ENCODE measurements around the gene IQCK. TPM values are rescaled to one million over a fixed set of nuclear protein-coding genes. Genes with fewer than 3 reads are reported as not detected.

The IQCK gene
- total RNA-seq, 3 donors from 2014 or later, result 25.9 to 63.8 (median 34.7) TPM

DNA sequence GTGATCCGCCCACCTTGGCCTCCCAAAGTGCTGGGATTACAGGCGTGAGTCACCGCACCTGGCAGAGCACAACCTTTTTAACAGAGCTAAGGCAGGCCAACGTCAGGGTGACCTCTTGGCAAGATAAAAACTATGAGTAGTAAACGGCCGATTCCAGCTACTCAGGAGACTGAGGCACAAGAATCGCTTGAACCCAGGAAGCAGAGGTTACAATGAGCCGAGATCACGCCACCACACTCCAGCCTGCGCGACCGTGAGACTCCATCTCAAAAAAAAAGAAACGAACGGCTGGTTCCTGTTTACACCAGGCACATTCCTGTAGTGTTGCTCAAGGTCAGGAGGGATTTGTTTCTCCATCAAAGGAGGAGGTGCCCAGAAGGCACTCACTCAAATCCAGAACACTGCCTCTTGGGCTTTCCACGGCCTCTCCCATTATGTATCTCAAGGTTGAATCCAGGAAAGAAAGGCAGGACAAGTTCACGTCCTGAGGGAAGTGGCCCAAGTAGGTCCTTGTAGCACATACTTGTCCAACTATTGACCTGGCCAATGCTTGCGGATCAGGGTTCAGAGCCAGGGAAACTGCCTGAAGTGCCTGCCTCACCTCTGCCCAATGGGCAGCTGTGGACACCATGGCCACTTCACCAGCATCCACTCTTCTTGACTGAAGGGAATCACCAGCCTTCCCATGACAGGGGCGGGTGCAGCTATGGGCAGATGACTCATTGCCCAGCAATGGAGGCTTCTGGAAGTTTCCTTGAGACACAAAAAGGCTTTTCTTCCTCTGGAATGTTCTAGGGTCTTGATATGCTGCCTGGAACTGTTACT is 13.5 kb upstream of the IQCK start:
- TF ChIP-seq CTCF (IDR thresholded peaks at IDR 0.05), result no peak
- TF ChIP-seq POLR2AphosphoS5 (IDR thresholded peaks at IDR 0.05), result peak in 1 of 3 donors; percentile 40
- intact Hi-C loops (cut with DNase I; ENCODE audit: low total_unique reads), result no loop called here
- no peaks in the 10 kb centered on the region for H3K27me3 ChIP-seq
- no peak overlapping the region for H3K4me3 ChIP-seq
- H3K4me1 ChIP-seq, result no peaks in the 10 kb centered on the region
- no peak for DNase-seq (ENCODE audit: low spot score in 2 of 2)
- no peaks in the 10 kb centered on the region for H3K9me3 ChIP-seq
- H3K27ac ChIP-seq, result peak overlapping the region; percentile 26 to 84
- H3K36me3 ChIP-seq, result no peaks in the 10 kb centered on the region

- H3K9me3 ChIP-seq, result no peaks in the 10 kb centered on the region
- no peak overlapping the region for H3K4me3 ChIP-seq
- no peak for TF ChIP-seq POLR2A (IDR thresholded peaks at IDR 0.05)
- TF ChIP-seq POLR2AphosphoS5 (IDR thresholded peaks at IDR 0.05), result no peak
- TF ChIP-seq CTCF (IDR thresholded peaks at IDR 0.05), result no peak
- peak overlapping the region; percentile 21 to 84 for H3K27ac ChIP-seq
- intact Hi-C loops (cut with DNase I; ENCODE audit: low total_unique reads), result no loop called here
- H3K4me1 ChIP-seq, result no peaks in the 10 kb centered on the region
- H3K36me3 ChIP-seq, result no peaks in the 10 kb centered on the region
- H3K27me3 ChIP-seq, result no peaks in the 10 kb centered on the region
- DNase-seq (ENCODE audit: low spot score in 2 of 2), result no peak
Measured at GRCh38 chr16:19705146-19705501, 12.9 kb upstream of the IQCK start.

- Histone ChIP-seq H3K4me3 (no peak overlapping the region), H3K36me3 (no peaks in the 10 kb centered on the region), H3K9me3 (no peaks in the 10 kb centered on the region), H3K27me3 (no peaks in the 10 kb centered on the region), H3K4me1 (no peaks in the 10 kb centered on the region), H3K27ac (peak overlapping the region in 1 of 2 donors; percentile 84)
- DNase-seq (ENCODE audit: low spot score in 2 of 2), result no peak
- intact Hi-C loops (cut with DNase I; ENCODE audit: low total_unique reads), result no loop called here
- no peak for TF ChIP-seq POLR2AphosphoS5 (IDR thresholded peaks at IDR 0.05)
- no peak for TF ChIP-seq CTCF (IDR thresholded peaks at IDR 0.05)
- TF ChIP-seq POLR2A (IDR thresholded peaks at IDR 0.05), result no peak
Measured at GRCh38 chr16:19705843-19706242, 12.2 kb upstream of the IQCK start.

- no peak for DNase-seq (ENCODE audit: low spot score in 2 of 2)
- intact Hi-C loops (cut with DNase I; ENCODE audit: low total_unique reads), result no loop called here
- no peak overlapping the region for H3K4me3 ChIP-seq
- H3K4me1 ChIP-seq, result no peaks in the 10 kb centered on the region
- TF ChIP-seq CTCF (IDR thresholded peaks at IDR 0.05) (no peak), POLR2A (IDR thresholded peaks at IDR 0.05) (no peak), POLR2AphosphoS5 (IDR thresholded peaks at IDR 0.05) (no peak)
- no peaks in the 10 kb centered on the region for H3K36me3 ChIP-seq
- H3K9me3 ChIP-seq, result no peaks in the 10 kb centered on the region
- H3K27me3 ChIP-seq, result no peaks in the 10 kb centered on the region
- H3K27ac ChIP-seq, result no peak overlapping the region
Measured at GRCh38 chr16:19706846-19707245, 11.2 kb upstream of the IQCK start.

GRCh38 chr16:19707569-19708295 is 10.3 kb upstream of the IQCK start:
- no peaks in the 10 kb centered on the region for H3K27me3 ChIP-seq
- TF ChIP-seq POLR2AphosphoS5 (IDR thresholded peaks at IDR 0.05) (no peak), CTCF (IDR thresholded peaks at IDR 0.05) (no peak), POLR2A (IDR thresholded peaks at IDR 0.05) (no peak)
- peak overlapping the region in 1 of 2 donors; percentile 52 for H3K27ac ChIP-seq
- no peak overlapping the region for H3K4me3 ChIP-seq
- H3K4me1 ChIP-seq, result no peaks in the 10 kb centered on the region
- no peaks in the 10 kb centered on the region for H3K9me3 ChIP-seq
- intact Hi-C loops (cut with DNase I; ENCODE audit: low total_unique reads), result no loop called here
- H3K36me3 ChIP-seq, result no peaks in the 10 kb centered on the region
- DNase-seq (ENCODE audit: low spot score in 2 of 2), result no peak

Data from breast epithelium (tissue), 4 donors.